HG03064 (cell line): Measurements from ENCODE around the gene TMCO4.

ENCODE experiments used
- ATAC-seq: cut with Tn5 transposase; IDR thresholded peaks from one replicate; pipeline ENCODE4 v1.9.1; 2021; ENCODE audit warnings: low read depth; ENCODE audit not compliant: unreplicated experiment

TMCO4 gene

DNA sequence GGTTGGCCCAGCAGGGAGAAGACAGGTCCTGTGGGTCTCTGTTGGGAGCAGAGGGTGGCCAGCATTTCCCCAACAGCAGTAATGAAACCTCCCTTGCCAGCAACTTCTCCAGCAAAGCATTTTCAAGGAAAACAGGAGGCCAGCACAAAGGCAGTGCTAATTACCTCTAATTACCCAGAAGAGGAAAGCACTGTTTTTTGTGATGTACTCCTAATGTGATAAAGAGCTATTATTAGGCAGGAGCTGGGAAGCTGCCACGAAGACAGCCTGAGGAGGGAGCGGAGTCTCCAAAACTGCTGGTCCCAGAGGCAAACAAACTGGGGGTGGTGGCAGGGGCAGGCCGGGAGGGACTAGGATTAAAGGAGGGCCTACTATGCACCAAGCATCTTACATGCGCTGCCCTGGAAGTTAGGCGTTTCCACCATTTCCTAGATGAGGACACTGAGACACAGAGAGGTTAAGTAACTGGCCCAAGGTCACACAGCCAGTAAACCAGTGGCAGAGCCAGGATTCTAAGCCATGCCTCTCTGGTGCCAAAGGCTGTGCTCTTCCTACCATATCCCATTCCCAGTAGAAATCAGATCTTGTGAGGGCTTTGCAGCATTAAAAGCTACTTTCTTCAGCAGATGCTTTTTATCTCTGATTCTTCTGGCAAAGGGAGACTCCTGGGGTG lies 110.5 kb downstream of the TMCO4 start:
- ATAC-seq, result no peak

- no peak for ATAC-seq
Observed at GRCh38 chr1:19688041-19688842, 111.5 kb downstream of the TMCO4 start.

DNA sequence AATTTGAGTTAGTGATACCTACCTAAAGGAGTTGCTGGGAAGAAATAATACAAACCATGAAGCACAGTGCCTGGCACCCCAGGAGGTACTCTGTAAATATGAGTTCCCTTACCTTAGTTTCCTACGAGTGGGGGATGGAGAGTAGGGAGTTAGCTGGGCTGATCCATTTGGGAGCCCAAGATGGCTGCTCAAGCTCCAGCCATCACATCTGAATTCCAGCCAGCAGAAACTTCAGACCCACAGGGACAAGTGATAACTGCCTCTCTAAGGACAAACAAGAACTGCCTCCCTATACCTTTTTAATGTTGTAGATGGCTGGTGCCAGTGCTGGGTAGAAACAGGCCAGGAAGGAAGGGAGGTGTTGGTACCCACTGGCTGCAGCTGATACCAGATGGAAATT lies 112.3 kb downstream of the TMCO4 start:
- ATAC-seq, result no peak

- ATAC-seq, result no peak
Observed at GRCh38 chr1:19685994-19686393, 113.7 kb downstream of the TMCO4 start.

DNA sequence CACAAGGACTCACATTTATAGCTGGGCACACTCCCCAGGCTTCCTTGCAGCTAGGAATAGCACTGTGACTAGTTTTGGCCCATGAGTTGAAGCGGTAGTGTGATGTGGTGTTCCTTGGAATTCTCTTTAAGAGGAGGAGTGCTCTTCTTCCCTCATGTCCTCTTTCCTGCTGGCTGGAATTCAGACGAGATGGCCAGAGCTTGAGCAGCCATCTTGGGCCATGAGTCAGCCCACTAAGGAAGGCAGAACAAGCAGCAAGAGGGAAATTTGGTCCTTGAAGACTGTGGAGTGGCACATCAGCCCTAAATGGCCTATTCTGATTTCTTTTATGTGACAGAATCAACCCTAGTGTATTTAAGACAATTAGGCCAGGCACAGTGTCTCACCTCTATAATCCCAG lies 115.0 kb downstream of the TMCO4 start:
- ATAC-seq, result no peak

DNA sequence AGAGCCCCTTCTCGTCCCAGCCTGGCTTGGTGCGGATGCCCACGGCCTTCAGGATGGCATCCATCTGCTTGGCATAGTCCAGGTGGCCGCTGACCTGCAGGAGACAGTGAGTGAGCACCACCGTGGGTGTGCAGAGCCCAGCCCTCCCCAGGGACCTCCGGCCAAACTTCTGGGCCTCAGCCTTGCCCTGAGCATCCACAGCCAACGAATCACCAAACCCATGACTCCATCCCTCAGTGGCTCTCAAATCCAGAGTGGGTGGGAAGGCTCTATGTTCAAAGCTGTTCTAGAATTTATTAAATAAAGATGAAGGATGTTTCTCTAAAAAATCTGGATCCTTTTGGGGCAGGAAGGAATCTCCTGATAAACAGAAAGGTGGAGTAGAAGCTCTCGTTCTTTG lies 116.4 kb downstream of the TMCO4 start:
- ATAC-seq, result no peak

DNA sequence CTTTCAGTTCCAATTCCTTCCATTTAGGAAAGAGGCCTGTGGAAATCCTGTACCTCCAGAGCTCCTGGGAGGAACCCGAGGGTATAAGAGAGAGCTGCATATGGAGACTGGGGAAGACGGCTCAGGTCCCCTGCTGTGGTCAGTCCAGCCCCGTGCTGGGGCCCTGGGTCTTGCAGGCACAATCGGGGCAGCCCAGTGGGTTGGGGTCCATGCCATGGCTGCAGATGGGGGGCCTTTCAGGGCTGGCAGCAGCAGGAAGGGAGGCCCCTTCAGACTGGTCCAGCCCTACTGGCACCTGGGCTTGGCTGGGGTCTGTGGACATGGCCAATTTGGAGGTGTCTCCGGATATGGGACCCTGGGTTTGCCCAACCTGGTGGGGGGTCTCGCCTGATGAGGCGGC lies 116.8 kb downstream of the TMCO4 start:
- no peak for ATAC-seq

DNA sequence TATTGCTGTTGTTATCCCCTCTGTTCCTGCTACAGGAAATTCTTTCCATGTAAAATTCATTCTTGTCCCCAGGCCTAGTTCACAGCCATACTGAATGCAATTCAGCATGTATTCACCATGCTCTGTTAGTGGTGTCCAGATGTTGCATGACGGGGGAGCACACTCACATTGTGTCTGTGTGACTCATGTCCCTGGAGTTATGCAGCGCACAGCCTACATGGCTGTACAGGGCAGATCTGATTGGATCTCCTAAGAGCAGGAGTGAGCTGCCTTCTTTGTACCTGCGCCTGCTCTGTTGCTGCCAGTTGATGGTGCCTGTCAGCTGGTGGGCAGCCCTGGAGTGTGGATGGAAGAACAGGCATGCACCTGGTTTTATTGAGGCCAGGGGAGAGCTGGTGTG lies 117.5 kb downstream of the TMCO4 start:
- ATAC-seq, result no peak

DNA sequence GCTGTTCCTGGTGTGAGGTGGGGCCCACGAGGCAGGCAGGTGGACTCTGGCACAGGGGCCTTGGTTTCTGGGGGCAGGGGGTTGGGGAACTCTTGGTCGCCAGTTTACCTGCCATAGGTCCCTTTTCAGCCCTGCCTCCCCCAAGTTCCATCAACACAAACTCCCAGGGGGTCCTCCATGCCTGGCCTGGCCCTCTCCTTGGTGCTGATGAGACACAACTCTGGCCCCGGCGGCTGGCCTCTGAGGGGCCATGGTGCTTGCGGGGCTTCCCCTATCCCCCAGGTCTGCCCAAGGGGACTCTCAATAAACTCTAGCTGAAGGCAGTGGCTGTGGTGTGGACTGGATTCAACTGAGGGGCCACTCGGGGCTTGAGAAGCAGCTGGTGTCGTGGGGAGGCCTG lies 119.1 kb downstream of the TMCO4 start:
- no peak for ATAC-seq

DNA sequence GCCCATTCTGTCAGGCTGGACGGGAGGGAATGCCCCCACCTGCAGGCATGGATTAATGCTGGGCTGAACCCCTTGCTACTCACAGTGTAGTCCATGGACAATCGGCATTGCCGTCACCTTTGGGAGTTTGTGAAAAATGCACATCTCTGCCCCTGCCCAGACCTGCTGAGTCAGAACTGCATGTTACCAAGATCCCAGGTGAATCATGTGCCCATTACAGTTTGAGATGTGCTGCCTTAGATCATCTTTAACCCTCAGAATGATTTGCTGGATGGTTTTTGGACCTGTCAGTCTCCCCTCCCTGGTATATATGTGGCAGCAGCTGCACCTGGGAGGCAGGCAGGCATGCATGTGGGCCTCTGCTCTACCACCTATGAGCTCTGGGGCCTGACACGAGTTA lies 120.0 kb downstream of the TMCO4 start:
- no peak for ATAC-seq

GRCh38 chr1:19678931-19679453 lies 120.7 kb downstream of the TMCO4 start:
- no peak for ATAC-seq

DNA sequence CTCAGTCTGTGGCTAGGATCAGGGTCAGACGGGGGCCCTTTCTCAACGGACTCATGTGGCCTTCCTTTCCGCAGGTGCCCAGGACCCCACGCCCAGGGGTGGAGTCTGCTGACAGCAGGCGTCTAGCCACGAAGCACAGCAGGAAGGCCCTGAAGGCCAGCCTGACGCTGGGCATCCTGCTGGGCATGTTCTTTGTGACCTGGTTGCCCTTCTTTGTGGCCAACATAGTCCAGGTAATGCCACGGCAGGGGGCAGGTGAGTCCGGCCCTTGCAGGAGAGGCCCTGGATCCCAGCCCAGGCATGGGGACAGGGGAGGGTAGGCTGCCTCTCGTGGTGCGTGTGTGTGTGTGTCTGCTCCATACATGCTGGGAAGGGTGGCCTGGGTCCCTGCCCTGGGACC lies 121.2 kb downstream of the TMCO4 start:
- ATAC-seq, result no peak

GRCh38 chr1:19676438-19676922 lies 123.2 kb downstream of the TMCO4 start:
- ATAC-seq, result no peak

DNA sequence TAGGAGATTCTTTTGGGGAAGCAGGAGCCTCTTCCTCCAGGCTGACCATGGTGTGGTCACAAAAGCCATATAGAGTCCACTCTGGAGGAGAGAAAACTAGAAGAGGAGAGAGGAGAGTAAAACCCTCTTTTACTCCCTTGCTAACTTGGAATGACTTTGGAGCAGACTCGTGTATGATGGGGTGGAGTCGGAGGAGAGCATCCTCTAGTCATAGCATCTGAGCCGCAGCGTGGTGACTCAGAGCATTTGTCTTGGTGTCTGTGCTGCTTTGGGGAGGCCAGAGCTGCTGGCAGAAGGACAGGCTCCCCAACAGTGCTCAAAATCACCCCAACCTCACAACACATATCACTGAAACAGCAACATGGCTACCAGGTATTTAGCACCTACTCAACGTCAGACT lies 123.9 kb downstream of the TMCO4 start:
- ATAC-seq, result no peak

DNA sequence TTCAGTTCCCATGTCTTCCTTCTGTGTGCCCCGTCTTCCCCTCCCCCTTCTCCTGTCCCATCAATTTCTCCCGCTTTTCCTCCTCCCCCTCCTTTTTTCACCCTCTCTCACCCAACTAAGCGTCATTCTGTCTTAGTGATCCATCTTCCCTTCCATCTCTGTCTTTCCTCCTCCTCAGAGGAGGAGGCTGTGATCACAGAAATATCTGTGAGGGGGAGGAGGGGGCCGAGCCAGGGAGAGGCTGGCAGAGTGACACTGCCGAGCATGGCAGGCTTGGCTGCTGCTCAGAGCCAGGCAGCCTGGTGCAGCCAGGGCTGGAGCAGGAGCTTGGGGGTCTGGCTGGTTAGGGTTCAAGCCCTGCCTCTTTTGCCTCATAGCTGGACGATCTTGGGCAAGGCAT lies 127.5 kb downstream of the TMCO4 start:
- ATAC-seq, result no peak

DNA sequence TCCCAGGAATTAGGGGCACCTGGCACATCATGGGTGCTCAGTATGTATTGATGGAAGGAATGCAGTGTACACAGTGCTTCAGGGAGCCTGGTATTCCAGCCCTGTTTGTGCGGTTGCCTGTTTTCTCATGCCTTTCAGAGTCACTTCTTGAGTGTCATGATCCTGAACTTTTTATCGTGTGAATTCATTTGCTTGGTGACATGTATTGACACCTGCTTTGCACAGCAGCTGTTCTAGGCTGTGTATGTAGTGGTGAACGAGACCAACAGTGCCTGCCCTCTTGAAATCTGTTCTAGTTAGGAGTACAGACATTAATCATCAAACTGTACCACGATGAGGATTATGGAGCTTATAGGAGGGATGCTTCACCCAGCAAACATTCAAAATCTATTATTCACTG lies 128.9 kb downstream of the TMCO4 start:
- no peak for ATAC-seq

DNA sequence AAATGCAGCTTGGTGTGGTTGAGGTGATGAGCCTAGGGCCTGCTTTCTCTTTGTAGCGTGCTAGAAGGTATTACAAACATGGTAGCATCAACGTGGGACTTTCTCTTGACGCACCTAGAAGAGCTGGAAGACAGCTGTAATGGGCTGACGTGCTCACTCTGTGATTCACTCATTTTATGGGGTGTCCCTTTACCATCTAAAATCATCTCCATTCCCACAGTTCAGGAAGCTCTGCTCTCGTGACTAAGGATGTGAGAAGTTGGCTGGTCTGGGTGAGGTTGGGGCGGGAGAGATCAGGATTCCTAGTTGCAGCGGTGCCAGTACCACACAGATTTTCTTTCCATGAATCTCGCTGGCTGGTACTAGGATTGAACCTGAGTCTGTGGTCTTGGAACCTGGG lies 130.8 kb downstream of the TMCO4 start:
- ATAC-seq, result no peak

GRCh38 chr1:19665496-19666465 lies 133.9 kb downstream of the TMCO4 start:
- ATAC-seq, result no peak

DNA sequence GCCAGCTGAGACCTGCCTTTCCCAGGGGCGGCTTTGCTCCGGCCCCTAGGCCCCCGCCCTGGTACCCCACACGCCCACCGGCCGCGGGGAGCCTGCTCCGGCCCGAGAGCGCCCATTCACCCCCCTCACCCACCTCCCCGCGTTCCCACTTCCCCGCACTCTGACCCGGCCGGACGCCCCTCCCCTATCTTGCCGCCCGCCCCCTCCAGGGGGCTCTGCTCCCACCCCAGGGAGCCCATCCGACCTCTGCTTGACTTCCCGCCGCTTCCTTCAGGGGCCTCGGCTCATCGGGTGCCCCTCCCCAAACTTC lies 134.6 kb downstream of the TMCO4 start:
- no peak for ATAC-seq

DNA sequence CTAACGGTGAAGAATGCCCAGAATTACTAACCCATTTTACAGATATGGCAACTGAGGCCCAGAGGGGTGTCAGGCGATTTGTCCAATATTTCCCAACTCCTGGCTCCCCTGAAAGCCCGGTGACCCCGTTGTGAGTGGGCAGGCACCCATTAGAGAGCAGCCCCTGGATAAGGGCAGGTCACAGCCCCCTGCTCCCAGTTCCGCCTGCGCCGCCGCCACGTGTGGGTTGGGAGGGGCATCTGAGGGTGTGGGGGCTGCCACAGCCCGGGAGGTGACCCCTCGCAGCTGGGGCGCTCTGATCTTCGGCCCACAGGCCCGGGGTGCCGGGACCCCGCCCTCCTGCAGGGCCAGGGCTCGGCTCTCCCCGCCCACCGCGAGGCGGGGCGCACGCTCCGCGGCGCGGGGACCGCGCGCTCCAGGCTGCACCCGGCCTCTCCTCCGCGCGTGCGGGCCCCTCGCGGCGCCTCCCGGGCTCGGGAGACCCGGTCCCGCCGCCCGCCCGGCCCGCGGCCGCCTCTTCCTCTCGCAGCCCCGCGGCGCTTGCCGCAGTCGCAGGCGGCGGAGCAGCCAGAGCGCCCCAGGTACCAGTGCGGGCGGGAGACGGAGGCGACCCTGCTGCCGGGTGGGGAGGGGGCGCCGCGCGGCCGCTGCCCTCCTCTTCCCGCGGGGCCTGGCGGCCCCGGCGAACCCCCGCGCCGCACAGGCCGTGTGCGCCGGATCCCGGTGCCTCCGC lies 135.1 kb downstream of the TMCO4 start, which contains the start of gene HTR6:
Gene HTR6 (plus strand): TSS at position 423 of the 733 bp plus-strand sequence. CDS start 879 bp downstream, outside the sequence.
- ATAC-seq, result no peak
